ENCODE measurements around the gene PLEKHA6.

GRCh38 chr1:204400882-204401510, 41.3 kb upstream of the PLEKHA6 start:
- TF ChIP-seq CTCF (IDR thresholded peaks at IDR 0.05) (no peak), POLR2AphosphoS5 (IDR thresholded peaks at IDR 0.05) (no peak), POLR2A (IDR thresholded peaks at IDR 0.05) (no peak), EP300 (IDR thresholded peaks at IDR 0.05) (no peak)
